A549 (cell line): ENCODE results near the gene ITSN1. TPM values are rescaled to one million over a fixed set of nuclear protein-coding genes. Genes with fewer than 3 reads are reported as not detected.

Experiments used
- ATAC-seq, 2 experiments: fragments of 200-7000 bp in 1 of 2; fragments of >200 bp in 1 of 2; cut with Nextera tagmentation in 1 of 2; cut with Tn5 transposase in 1 of 2; 3 replicates each; pipeline versions ENCODE4 v1.8.0 to v1.9.1; 2018 to 2020; ENCODE audit warnings: mild to moderate bottlenecking in 1 of 2, moderate library complexity in 1 of 2
- CTCF ChIA-PET: fragments of 300-600 bp; sonication (Branson Sonifier 250); formaldehyde crosslinking; extraction: SDS; loops from one replicate; lab custom pipeline; 2021; ENCODE audit warnings: antibody characterized with exemption, inconsistent platforms; lab: Yijun Ruan, JAX
- POLR2A ChIA-PET: fragments of 350-600 bp; formaldehyde crosslinking; extraction: SDS; loops from one replicate; lab custom pipeline; 2021; ENCODE audit warnings: antibody characterized with exemption, inconsistent platforms; lab: Yijun Ruan, JAX
- DNase-seq, 2 experiments: peaks; one replicate each; pipeline versions ENCODE4 v3.0.0 to v3.0.0-alpha.2; 2011 to 2016; ENCODE audit warnings: low read depth in 1 of 2, low spot score in 1 of 2
- FAIRE-seq: peaks from 2 replicates; lab custom pipeline; 2011; peaks lifted over from hg19 to GRCh38; lab: Jason Lieb, UNC
- H3K27ac ChIP-seq, 2 experiments: fragments of >200 bp; sonication (Bioruptor Twin); formaldehyde crosslinking; 3 replicates each; pipeline ENCODE4 v1.5.1; 2016 to 2017
- H3K4me1 ChIP-seq: fragments of >200 bp; sonication (Bioruptor Twin); formaldehyde crosslinking; 3 replicates; pipeline ENCODE4 v1.6.1; 2016
- H3K4me2 ChIP-seq: fragments of >200 bp; sonication (Bioruptor Twin); formaldehyde crosslinking; 3 replicates; pipeline ENCODE4 v1.6.1; 2016
- H3K4me3 ChIP-seq: fragments of >200 bp; sonication (Bioruptor Twin); formaldehyde crosslinking; 3 replicates; pipeline ENCODE4 v1.5.1; 2016
- H3K9me3 ChIP-seq: fragments of >200 bp; sonication (Bioruptor Twin); formaldehyde crosslinking; 3 replicates; pipeline ENCODE4 v1.6.1; 2016
- ATOH8 ChIP-seq: fragments of 250-450 bp; sonication (Bioruptor Pico); IDR thresholded peaks from 2 replicates; pipeline ENCODE4 v1.5.0; 2020; ENCODE audit warnings: low read depth, mild to moderate bottlenecking, moderate library complexity
- CEBPB ChIP-seq, 2 experiments: fragments of >200 bp in 1 of 2; sonication (Bioruptor Twin) in 1 of 2; formaldehyde crosslinking in 1 of 2; IDR thresholded peaks; 2 replicates each; pipeline ENCODE4 v1.6.1; 2012 to 2016
- CHD4 ChIP-seq: fragments of 200-600 bp; sonication (generic); IDR thresholded peaks from 2 replicates; pipeline ENCODE4 v1.6.1; 2016; ENCODE audit warnings: antibody characterized with exemption, mild to moderate bottlenecking, borderline replicate concordance
- EHF ChIP-seq: fragments of 250-450 bp; sonication (Bioruptor Pico); IDR thresholded peaks from 2 replicates; pipeline ENCODE4 v1.5.0; 2020; ENCODE audit warnings: mild to moderate bottlenecking
- ESRRA ChIP-seq: fragments of 150-350 bp; IDR thresholded peaks from 2 replicates; pipeline ENCODE4 v1.6.1; 2014; ENCODE audit warnings: mild to moderate bottlenecking, low read length, borderline replicate concordance
- FOSB ChIP-seq: fragments of 250-450 bp; sonication (Bioruptor Pico); IDR thresholded peaks from 2 replicates; pipeline ENCODE4 v1.5.0; 2020; ENCODE audit warnings: mild to moderate bottlenecking, moderate library complexity
- FOXS1 ChIP-seq: fragments of 250-450 bp; sonication (Bioruptor Pico); IDR thresholded peaks from 2 replicates; pipeline ENCODE4 v1.5.0; 2020; ENCODE audit warnings: mild to moderate bottlenecking, moderate library complexity
- GATA3 ChIP-seq: IDR thresholded peaks from 2 replicates; pipeline ENCODE4 v1.6.1; 2012; ENCODE audit warnings: borderline replicate concordance
- HDAC2 ChIP-seq: fragments of 200-600 bp; sonication (generic); IDR thresholded peaks from 2 replicates; pipeline ENCODE4 v1.6.1; 2016
- HOXB5 ChIP-seq: fragments of 250-450 bp; sonication (Bioruptor Pico); IDR thresholded peaks from 2 replicates; pipeline ENCODE4 v1.5.0; 2020; ENCODE audit warnings: mild to moderate bottlenecking, moderate library complexity
- KDM1A ChIP-seq: fragments of 200-600 bp; sonication (generic); IDR thresholded peaks from 2 replicates; pipeline ENCODE4 v1.6.1; 2016; ENCODE audit warnings: low read depth, mild to moderate bottlenecking
- MAFK ChIP-seq: fragments of 450-650 bp; IDR thresholded peaks from 2 replicates; pipeline ENCODE4 v1.6.1; 2014; ENCODE audit not compliant: partially characterized antibody
- MAX ChIP-seq: IDR thresholded peaks from 2 replicates; pipeline ENCODE4 v1.6.1; 2012
- MAZ ChIP-seq: fragments of 150-350 bp; IDR thresholded peaks from 2 replicates; pipeline ENCODE4 v1.6.1; 2014; ENCODE audit warnings: antibody characterized with exemption, low read depth, low read length, borderline replicate concordance
- MYC ChIP-seq: IDR thresholded peaks from 2 replicates; pipeline ENCODE4 v1.6.1; 2012; ENCODE audit warnings: mild to moderate bottlenecking, inconsistent platforms, low read length, improper control_type of control experiment, borderline replicate concordance
- NPAS2 ChIP-seq: fragments of 250-450 bp; sonication (Bioruptor Pico); IDR thresholded peaks from 2 replicates; pipeline ENCODE4 v1.8.0; 2022; ENCODE audit warnings: mild to moderate bottlenecking, moderate library complexity, borderline replicate concordance
- PHF8 ChIP-seq: fragments of 200-600 bp; sonication (generic); IDR thresholded peaks from 2 replicates; pipeline ENCODE4 v1.6.1; 2016; ENCODE audit warnings: low read depth, mild to moderate bottlenecking, antibody characterized with exemption, moderate library complexity, borderline replicate concordance
- POLR2A ChIP-seq: IDR thresholded peaks from 2 replicates; pipeline ENCODE4 v1.6.1; 2012; ENCODE audit warnings: mild to moderate bottlenecking, low read length
- POLR2AphosphoS2 ChIP-seq: conservative IDR thresholded peaks from 2 replicates; pipeline ENCODE4 v1.6.1; 2012; ENCODE audit warnings: low read length, improper control_type of control experiment, inconsistent platforms
- RARB ChIP-seq: fragments of 250-450 bp; sonication (Bioruptor Pico); IDR thresholded peaks from 2 replicates; pipeline ENCODE4 v1.8.0; 2021; ENCODE audit warnings: mild to moderate bottlenecking, moderate library complexity
- RCOR1 ChIP-seq: fragments of 150-350 bp; IDR thresholded peaks from 2 replicates; pipeline ENCODE4 v1.6.1; 2014; ENCODE audit warnings: antibody characterized with exemption, low read length, low read depth
- SMC3 ChIP-seq: fragments of >200 bp; sonication (Bioruptor Twin); formaldehyde crosslinking; IDR thresholded peaks from 3 replicates; pipeline ENCODE4 v1.6.1; 2018; ENCODE audit warnings: inconsistent platforms
- TFCP2L1 ChIP-seq: fragments of 250-450 bp; sonication (Bioruptor Pico); IDR thresholded peaks from 2 replicates; pipeline ENCODE4 v1.5.0; 2021; ENCODE audit warnings: mild to moderate bottlenecking
- TP53 ChIP-seq: fragments of 250-450 bp; sonication (Bioruptor Pico); IDR thresholded peaks from 2 replicates; pipeline ENCODE4 v1.5.0; 2021; ENCODE audit warnings: mild to moderate bottlenecking, moderate library complexity
- USF2 ChIP-seq: fragments of 450-650 bp; IDR thresholded peaks from 2 replicates; pipeline ENCODE4 v1.6.1; 2014; ENCODE audit warnings: antibody characterized with exemption
- WGBS: methylation state at CpG from one replicate; pipeline ENCODE4 v1.1.6; 2017; ENCODE audit errors: missing lambda C conversion rate; 5-methylcytosine and 5-hydroxymethylcytosine counted together
- polyA plus RNA-seq, 4 experiments: library from polyadenylated mRNA; depleted of rRNA in 3 of 4; stranded (reverse); fragments of >200 nt; fragmentation: RNase III in 1 of 4; extraction: RNeasy Plus Mini Kit Qiagen cat#74134 plus additional on column Dnase treatment in 1 of 4; gene quantifications; 2 replicates in 3 of 4; 3 replicates in 1 of 4; pipeline ENCODE4 v1.2.3, GENCODE V29; 2011 to 2017

ITSN1 gene
- polyA plus RNA-seq, 2 of the 4 experiments (the other 2 are of a cell fraction), result 15.2 to 23.7 TPM

DNA sequence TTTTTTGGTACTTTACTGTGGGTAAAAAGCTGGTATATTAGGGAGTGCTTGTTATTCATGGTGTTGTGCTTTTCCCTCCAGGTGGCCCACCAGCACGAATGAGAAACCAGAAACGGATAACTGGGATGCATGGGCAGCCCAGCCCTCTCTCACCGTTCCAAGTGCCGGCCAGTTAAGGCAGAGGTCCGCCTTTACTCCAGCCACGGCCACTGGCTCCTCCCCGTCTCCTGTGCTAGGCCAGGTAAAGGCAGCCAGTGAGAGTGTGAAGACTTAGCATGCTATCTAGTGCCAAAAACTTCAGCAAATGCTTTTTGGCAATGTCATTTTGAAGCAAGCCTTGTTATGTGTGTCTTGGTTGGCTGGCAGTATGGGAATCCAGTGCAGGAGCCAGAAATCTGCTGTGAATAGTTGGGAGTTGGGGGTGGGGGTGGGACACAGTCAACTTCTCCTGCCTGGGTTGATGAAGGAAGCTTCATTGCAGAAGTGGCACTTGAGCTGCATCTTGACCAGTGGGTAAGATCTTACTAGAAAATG is 171.6 kb downstream of the ITSN1 start:
- POLR2A ChIA-PET, result no interaction called here
- no peak for FAIRE-seq
- no peak overlapping the region for H3K4me2 ChIP-seq
- no peak for DNase-seq
- CTCF ChIA-PET, result interaction anchor here (0.6 kb wide), 1 partner anchor 314 kb away, joined by 3 read pairs; no protein-coding TSS in a partner anchor
- WGBS, result 91% methylated on average over 7 of the region's 7 CpGs
- H3K4me1 ChIP-seq, result peaks cover 4% of the 10 kb centered on the region; the same call in 1 of the 3 replicates
- no peak for ATAC-seq
- no peak for TF ChIP-seq FOSB (CRISPR knock-in tag)
- no peak for TF ChIP-seq CEBPB (IDR thresholded peaks at IDR 0.05)
- TF ChIP-seq MAFK, result no peak
- no peak for TF ChIP-seq HOXB5 (CRISPR knock-in tag)
- no peak for TF ChIP-seq GATA3
- no peak for TF ChIP-seq HDAC2
- TF ChIP-seq SMC3, result no peak
- TF ChIP-seq ATOH8, result no peak
- no peak for TF ChIP-seq EHF (CRISPR knock-in tag)
- TF ChIP-seq MYC, result no peak
- no peak for TF ChIP-seq FOXS1 (CRISPR knock-in tag)
- no peak for TF ChIP-seq ESRRA
- TF ChIP-seq POLR2A, result no peak
- no peak for TF ChIP-seq MAZ
- H3K9me3 ChIP-seq, result no peaks in the 10 kb centered on the region
- H3K4me3 ChIP-seq, result no peak overlapping the region
- no peak overlapping the region for H3K27ac ChIP-seq

DNA sequence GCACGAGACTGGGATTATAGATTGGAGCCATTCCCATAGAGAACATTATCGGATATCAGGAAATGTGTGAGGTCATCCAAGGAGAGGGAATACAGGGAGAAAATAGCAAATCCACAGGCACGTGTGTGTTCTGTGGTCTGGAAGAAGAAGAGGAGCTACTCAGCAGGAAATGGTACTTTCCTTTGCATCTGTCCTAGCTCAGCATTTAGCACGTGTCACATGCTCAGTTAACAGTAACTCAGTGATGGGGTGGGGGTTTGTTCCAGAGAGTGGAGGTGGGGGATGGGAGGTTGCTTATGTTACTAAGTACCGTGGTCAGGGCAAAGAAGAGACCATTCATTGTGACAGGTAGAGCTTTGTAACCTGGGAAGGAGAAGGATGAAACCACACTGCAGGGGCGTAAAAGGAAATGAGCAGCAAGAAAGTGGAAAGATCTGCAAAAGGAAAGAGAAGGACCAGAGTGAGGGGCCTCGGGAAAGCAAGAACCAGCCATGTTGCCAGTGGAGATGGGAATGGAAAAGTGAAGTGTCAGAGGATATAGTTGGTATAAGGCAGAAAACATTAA is 172.9 kb downstream of the ITSN1 start:
- ATAC-seq (no peak), FAIRE-seq (no peak), DNase-seq (no peak)
- Histone ChIP-seq H3K4me1 (peaks cover 4% of the 10 kb centered on the region; the same call in 1 of the 3 replicates), H3K4me2 (no peak overlapping the region), H3K4me3 (no peak overlapping the region), H3K9me3 (no peaks in the 10 kb centered on the region), H3K27ac (no peak overlapping the region)
- CTCF ChIA-PET, result interaction anchor here (1.0 kb wide), 1 partner anchor 109 kb away, joined by 3 read pairs; no protein-coding TSS in a partner anchor
- POLR2A ChIA-PET, result no interaction called here
- no peak for TF ChIP-seq POLR2AphosphoS2
- no peak for TF ChIP-seq RCOR1
- no peak for TF ChIP-seq PHF8
- TF ChIP-seq USF2, result no peak
- TF ChIP-seq KDM1A, result no peak
- no peak for TF ChIP-seq CHD4
- no peak for TF ChIP-seq RARB
- TF ChIP-seq TP53 (CRISPR knock-in tag), result no peak
- TF ChIP-seq NPAS2 (CRISPR knock-in tag), result no peak
- 90% methylated on average over 7 of the region's 7 CpGs for WGBS

GRCh38 chr21:33816174-33816573 is 173.9 kb downstream of the ITSN1 start:
- no peak overlapping the region for H3K27ac ChIP-seq
- CTCF ChIA-PET, result interaction anchor here (0.7 to 1.4 kb wide), 2 partner anchors 194 to 211 kb away, joined by 3 read pairs; no protein-coding TSS in a partner anchor
- no peak for ATAC-seq
- no peak for FAIRE-seq
- peaks cover 4% of the 10 kb centered on the region; the same call in 1 of the 3 replicates for H3K4me1 ChIP-seq
- WGBS, result 85% methylated on average over 2 of the region's 2 CpGs
- TF ChIP-seq MAZ, result no peak
- no peak for TF ChIP-seq TFCP2L1 (CRISPR knock-in tag)
- TF ChIP-seq MAX, result no peak
- no peaks in the 10 kb centered on the region for H3K9me3 ChIP-seq
- no peak overlapping the region for H3K4me2 ChIP-seq
- no peak overlapping the region for H3K4me3 ChIP-seq
- POLR2A ChIA-PET, result no interaction called here
- DNase-seq, result no peak
